Loucy (cell line): Measurements from ENCODE around the gene PHTF1.

ENCODE experiments used
- H2AFZ ChIP-seq: fragments of 200-600 bp; sonication (generic); 2 replicates; pipeline ENCODE4 v1.6.0; 2016; ENCODE audit warnings: antibody characterized with exemption, mild to moderate bottlenecking, low read length, moderate library complexity
- H3F3A ChIP-seq: fragments of 200-600 bp; 2 replicates; pipeline ENCODE4 v1.6.0; 2016; ENCODE audit warnings: antibody characterized with exemption, low read depth, mild to moderate bottlenecking
- H3K27me3 ChIP-seq: fragments of 200-600 bp; sonication (generic); 2 replicates; pipeline ENCODE4 v1.6.1; 2014; ENCODE audit warnings: low read length, mild to moderate bottlenecking; ENCODE audit not compliant: insufficient read depth, poor library complexity, severe bottlenecking
- H3K36me3 ChIP-seq: fragments of 200-600 bp; sonication (generic); 2 replicates; pipeline ENCODE4 v1.6.1; 2016; ENCODE audit warnings: low read length; ENCODE audit not compliant: insufficient read depth
- H3K4me1 ChIP-seq: fragments of 200-600 bp; sonication (generic); 2 replicates; pipeline ENCODE4 v1.5.1; 2014; ENCODE audit warnings: low read length, mild to moderate bottlenecking; ENCODE audit not compliant: insufficient read depth, poor library complexity, severe bottlenecking
- H3K4me2 ChIP-seq: fragments of 200-600 bp; sonication (generic); 2 replicates; pipeline ENCODE4 v1.6.0; 2014; ENCODE audit warnings: antibody characterized with exemption, low read length, low read depth, mild to moderate bottlenecking; ENCODE audit not compliant: poor library complexity, severe bottlenecking
- H3K4me3 ChIP-seq: fragments of 200-600 bp; sonication (generic); 2 replicates; pipeline ENCODE4 v1.5.1; 2014; ENCODE audit warnings: low read length, mild to moderate bottlenecking, mixed read lengths; ENCODE audit not compliant: poor library complexity, severe bottlenecking
- H3K79me2 ChIP-seq: fragments of 200-600 bp; sonication (generic); 2 replicates; pipeline ENCODE4 v1.6.1; 2014; ENCODE audit warnings: low read length; ENCODE audit not compliant: insufficient read depth
- H3K9ac ChIP-seq: fragments of 200-600 bp; sonication (generic); 2 replicates; pipeline ENCODE4 v1.6.0; 2014; ENCODE audit warnings: mild to moderate bottlenecking, low read depth, low read length, moderate library complexity; ENCODE audit not compliant: poor library complexity, severe bottlenecking
- H3K9me2 ChIP-seq: fragments of 200-600 bp; sonication (generic); replicated peaks from 2 replicates; pipeline ENCODE4 v1.6.1; 2016; ENCODE audit warnings: low read depth, low read length, mixed read lengths
- H3K9me3 ChIP-seq: fragments of 200-600 bp; sonication (generic); 2 replicates; pipeline ENCODE4 v1.6.1; 2014; ENCODE audit warnings: mild to moderate bottlenecking, antibody characterized with exemption, low read length, low read depth; ENCODE audit not compliant: insufficient read depth
- H4K20me1 ChIP-seq: fragments of 200-600 bp; sonication (generic); 2 replicates; pipeline ENCODE4 v1.6.0; 2014; ENCODE audit warnings: antibody characterized with exemption, low read length, mild to moderate bottlenecking; ENCODE audit not compliant: insufficient read depth, poor library complexity, severe bottlenecking
- CTCF ChIP-seq: fragments of 200-600 bp; sonication (generic); conservative IDR thresholded peaks from 2 replicates; pipeline ENCODE4 v1.5.1; 2014; ENCODE audit warnings: mild to moderate bottlenecking, antibody characterized with exemption, low read length
- EZH2phosphoT487 ChIP-seq: fragments of 200-600 bp; IDR thresholded peaks from 2 replicates; pipeline ENCODE4 v1.6.1; 2018; ENCODE audit warnings: antibody characterized with exemption, mild to moderate bottlenecking, moderate library complexity, borderline replicate concordance

The PHTF1 gene

GRCh38 chr1:113662101-113662500 lies 97.2 kb downstream of the PHTF1 start:
- no peak overlapping the region for H3K4me2 ChIP-seq

GRCh38 chr1:113660088-113660487 lies 99.2 kb downstream of the PHTF1 start:
- Histone ChIP-seq H2AFZ (no peak overlapping the region), H3K79me2 (no peaks in the 10 kb centered on the region), H3K4me3 (no peak overlapping the region), H4K20me1 (no peaks in the 10 kb centered on the region), H3F3A (no peaks in the 10 kb centered on the region), H3K9ac (no peak overlapping the region), H3K27me3 (no peaks in the 10 kb centered on the region), H3K4me2 (no peak overlapping the region), H3K9me2 (no peaks in the 10 kb centered on the region), H3K4me1 (no peaks in the 10 kb centered on the region), H3K36me3 (no peaks in the 10 kb centered on the region), H3K9me3 (no peaks in the 10 kb centered on the region)
- TF ChIP-seq CTCF (no peak), EZH2phosphoT487 (no peak)

More at GRCh38 chr1:113662101-113662500, 97.2 kb downstream of the PHTF1 start:
- H3K9me2 ChIP-seq, result no peaks in the 10 kb centered on the region
- no peaks in the 10 kb centered on the region for H3F3A ChIP-seq
- no peak for TF ChIP-seq EZH2phosphoT487
- TF ChIP-seq CTCF, result no peak
- no peaks in the 10 kb centered on the region for H3K27me3 ChIP-seq
- no peak overlapping the region for H3K9ac ChIP-seq
- no peaks in the 10 kb centered on the region for H3K4me1 ChIP-seq
- no peaks in the 10 kb centered on the region for H3K79me2 ChIP-seq
- no peaks in the 10 kb centered on the region for H3K9me3 ChIP-seq
- H3K4me3 ChIP-seq, result no peak overlapping the region
- no peaks in the 10 kb centered on the region for H4K20me1 ChIP-seq
- H3K36me3 ChIP-seq, result no peaks in the 10 kb centered on the region
- H2AFZ ChIP-seq, result no peak overlapping the region

- H3K36me3 ChIP-seq, result no peaks in the 10 kb centered on the region
- TF ChIP-seq EZH2phosphoT487 (no peak), CTCF (no peak)
- no peaks in the 10 kb centered on the region for H3F3A ChIP-seq
- H3K27me3 ChIP-seq, result no peaks in the 10 kb centered on the region
- no peak overlapping the region for H3K9ac ChIP-seq
- no peaks in the 10 kb centered on the region for H3K9me3 ChIP-seq
- no peaks in the 10 kb centered on the region for H3K9me2 ChIP-seq
- no peak overlapping the region for H2AFZ ChIP-seq
- no peak overlapping the region for H3K4me2 ChIP-seq
- no peak overlapping the region for H3K4me3 ChIP-seq
- H3K4me1 ChIP-seq, result no peaks in the 10 kb centered on the region
- no peaks in the 10 kb centered on the region for H3K79me2 ChIP-seq
- no peaks in the 10 kb centered on the region for H4K20me1 ChIP-seq
These were observed 99.7 kb downstream of the PHTF1 start for GRCh38 chr1:113659556-113659955.
